Uterus (tissue), 2 donors: ENCODE results near the gene CFAP74.

Source experiments
- POLR2A ChIP-seq, 2 donors: fragments of 450-650 bp; IDR thresholded peaks; one replicate each; pipeline ENCODE4 v1.6.1; 2016; ENCODE audit warnings: antibody characterized with exemption in 2 of 2, mild to moderate bottlenecking in 1 of 2, moderate library complexity in 1 of 2
- TF ChIP-seq, protein P1 (sequence below), 4 experiments: fragments of 200-600 bp in 2 of 4; fragments of 450-650 bp in 2 of 4; sonication (generic) in 2 of 4; IDR thresholded peaks; one replicate each; pipeline ENCODE4 v1.5.1; 2016 to 2019; ENCODE audit warnings: antibody characterized with exemption in 4 of 4, mild to moderate bottlenecking in 2 of 4, moderate library complexity in 1 of 4

DNA sequence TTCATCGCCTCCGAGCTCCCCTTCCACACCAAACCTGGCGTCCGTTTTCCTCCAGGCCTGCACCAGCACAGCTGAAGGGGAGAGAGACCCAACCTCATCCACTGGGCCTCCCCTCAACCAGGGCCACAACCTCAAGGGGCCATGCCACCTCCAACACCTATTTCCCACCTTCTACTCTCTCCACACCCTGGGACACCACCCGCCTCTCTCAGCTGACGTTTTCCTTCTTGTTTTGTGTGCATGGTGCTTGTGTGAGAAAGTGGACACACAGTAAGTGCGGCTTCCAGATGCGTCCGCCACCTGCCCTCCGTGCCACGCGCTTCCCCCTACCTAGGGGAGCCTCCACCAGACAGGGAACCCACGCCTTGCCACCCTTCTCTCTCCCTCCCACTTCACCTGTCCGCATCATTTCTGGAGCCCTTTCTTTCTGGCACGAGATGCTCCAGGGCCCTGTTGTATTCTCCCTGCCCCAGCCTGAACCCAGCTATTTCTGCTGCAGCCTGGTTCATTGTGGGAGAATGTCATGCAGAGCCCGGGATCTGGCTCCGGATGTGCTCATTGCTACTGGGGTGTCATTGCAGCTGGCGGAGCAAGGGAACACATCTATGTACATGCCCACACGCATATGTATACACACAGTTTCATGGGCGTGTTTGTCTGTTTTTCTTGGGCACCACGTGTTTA is 111.4 kb downstream of the CFAP74 start:
- TF ChIP-seq, protein P1, sequence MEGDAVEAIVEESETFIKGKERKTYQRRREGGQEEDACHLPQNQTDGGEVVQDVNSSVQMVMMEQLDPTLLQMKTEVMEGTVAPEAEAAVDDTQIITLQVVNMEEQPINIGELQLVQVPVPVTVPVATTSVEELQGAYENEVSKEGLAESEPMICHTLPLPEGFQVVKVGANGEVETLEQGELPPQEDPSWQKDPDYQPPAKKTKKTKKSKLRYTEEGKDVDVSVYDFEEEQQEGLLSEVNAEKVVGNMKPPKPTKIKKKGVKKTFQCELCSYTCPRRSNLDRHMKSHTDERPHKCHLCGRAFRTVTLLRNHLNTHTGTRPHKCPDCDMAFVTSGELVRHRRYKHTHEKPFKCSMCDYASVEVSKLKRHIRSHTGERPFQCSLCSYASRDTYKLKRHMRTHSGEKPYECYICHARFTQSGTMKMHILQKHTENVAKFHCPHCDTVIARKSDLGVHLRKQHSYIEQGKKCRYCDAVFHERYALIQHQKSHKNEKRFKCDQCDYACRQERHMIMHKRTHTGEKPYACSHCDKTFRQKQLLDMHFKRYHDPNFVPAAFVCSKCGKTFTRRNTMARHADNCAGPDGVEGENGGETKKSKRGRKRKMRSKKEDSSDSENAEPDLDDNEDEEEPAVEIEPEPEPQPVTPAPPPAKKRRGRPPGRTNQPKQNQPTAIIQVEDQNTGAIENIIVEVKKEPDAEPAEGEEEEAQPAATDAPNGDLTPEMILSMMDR (IDR thresholded peaks at IDR 0.05), result no peak
- no peak for TF ChIP-seq POLR2A (IDR thresholded peaks at IDR 0.05)
